PFSK-1 (cell line): ENCODE measurements around the gene CCDC63.

ENCODE experiments used
- POLR2AphosphoS5 ChIP-seq: IDR thresholded peaks from 2 replicates; pipeline ENCODE4 v1.6.1; 2012; ENCODE audit warnings: low read depth, mild to moderate bottlenecking, control low read depth, low read length, moderate library complexity
- TAF1 ChIP-seq: IDR thresholded peaks from 2 replicates; pipeline ENCODE4 v1.6.1; 2012; ENCODE audit warnings: low read length, control low read depth, borderline replicate concordance; ENCODE audit not compliant: insufficient read depth

DNA sequence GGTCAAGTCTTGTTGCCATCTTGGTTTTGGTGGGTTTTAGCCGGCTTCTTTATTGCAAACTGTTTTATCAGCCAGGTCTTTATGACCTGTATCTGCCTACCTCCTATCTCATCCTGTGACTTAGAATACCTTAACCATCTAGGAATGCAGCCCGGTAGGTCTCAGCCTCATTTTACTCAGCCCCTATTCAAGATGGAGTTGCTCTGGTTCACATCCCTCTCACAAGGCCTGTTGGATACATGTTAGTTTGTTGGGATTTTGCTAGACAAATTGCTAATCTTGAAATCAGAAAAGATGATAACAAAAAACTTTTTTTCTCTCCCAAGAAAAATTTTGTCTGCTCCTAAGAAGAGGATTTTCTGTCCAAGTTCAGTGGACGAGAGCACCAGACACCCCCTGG is 27.6 kb upstream of the CCDC63 start:
- TF ChIP-seq POLR2AphosphoS5 (no peak), TAF1 (no peak)
